GM23338 (cell line): ENCODE data around the gene SDC3. TPM values are rescaled to one million over a fixed set of nuclear protein-coding genes. Genes with fewer than 3 reads are reported as not detected.
A peak's percentile ranks its signal among the peaks of the same experiment; 100 is the strongest.

Source experiments
- ATAC-seq: fragments of 200-7000 bp; cut with Tn5 transposase; 3 replicates; pipeline ENCODE4 v1.9.1; 2020
- DNase-seq: peaks from one replicate; pipeline ENCODE4 v3.0.0-alpha.2; 2015; ENCODE audit warnings: low spot score
- H2AFZ ChIP-seq: fragments of 200-600 bp; sonication (generic); 2 replicates; pipeline ENCODE4 v1.8.0; 2016; ENCODE audit warnings: antibody characterized with exemption, mild to moderate bottlenecking, moderate library complexity
- H3F3A ChIP-seq: fragments of 200-600 bp; sonication (generic); replicated peaks from 2 replicates; pipeline ENCODE4 v1.8.0; 2017; ENCODE audit warnings: antibody characterized with exemption, mixed run types, low read depth
- H3K27ac ChIP-seq: fragments of 200-600 bp; sonication (generic); 2 replicates; pipeline ENCODE4 v1.6.1; 2016; ENCODE audit warnings: low read depth
- H3K27me3 ChIP-seq: fragments of 200-600 bp; sonication (generic); 2 replicates; pipeline ENCODE4 v1.8.0; 2016; ENCODE audit warnings: mild to moderate bottlenecking, mixed run types, moderate library complexity; ENCODE audit not compliant: insufficient read depth
- H3K36me3 ChIP-seq: fragments of 200-600 bp; sonication (generic); 2 replicates; pipeline ENCODE4 v1.8.0; 2016; ENCODE audit warnings: mild to moderate bottlenecking; ENCODE audit not compliant: insufficient read depth
- H3K4me1 ChIP-seq: fragments of 200-600 bp; sonication (generic); 2 replicates; pipeline ENCODE4 v1.8.0; 2016; ENCODE audit warnings: mild to moderate bottlenecking, moderate library complexity; ENCODE audit not compliant: insufficient read depth
- H3K4me2 ChIP-seq: fragments of 200-600 bp; sonication (generic); 2 replicates; pipeline ENCODE4 v1.7.1; 2017; ENCODE audit warnings: mixed run types
- H3K4me3 ChIP-seq: fragments of 200-600 bp; sonication (generic); 2 replicates; pipeline ENCODE4 v1.6.1; 2016; ENCODE audit warnings: mixed run types
- H3K79me2 ChIP-seq: fragments of 200-600 bp; sonication (generic); replicated peaks from 2 replicates; pipeline ENCODE4 v1.8.0; 2017; ENCODE audit warnings: mild to moderate bottlenecking; ENCODE audit not compliant: insufficient read depth
- H3K9me2 ChIP-seq: fragments of 200-600 bp; sonication (generic); 2 replicates; pipeline ENCODE4 v1.8.0; 2017; ENCODE audit not compliant: insufficient read depth
- H4K20me1 ChIP-seq: fragments of 200-600 bp; sonication (generic); replicated peaks from 2 replicates; pipeline ENCODE4 v1.8.0; 2017; ENCODE audit warnings: mild to moderate bottlenecking; ENCODE audit not compliant: insufficient read depth
- H3K27ac Mint-ChIP-seq: 2 replicates; pipeline ENCODE4 v1.8.0; 2020; ENCODE audit warnings: inconsistent platforms, mild to moderate bottlenecking, moderate library complexity, mixed read lengths
- H3K27me3 Mint-ChIP-seq: 3 replicates; pipeline ENCODE4 v1.8.0; 2022; ENCODE audit warnings: low read depth, mild to moderate bottlenecking, moderate library complexity, mixed read lengths, inconsistent platforms; ENCODE audit not compliant: insufficient read depth, poor library complexity
- H3K36me3 Mint-ChIP-seq: 3 replicates; pipeline ENCODE4 v1.8.0; 2021; ENCODE audit warnings: low read depth, mild to moderate bottlenecking, inconsistent platforms, moderate library complexity, mixed read lengths
- H3K4me1 Mint-ChIP-seq: 3 replicates; pipeline ENCODE4 v1.8.0; 2020; ENCODE audit warnings: mild to moderate bottlenecking, inconsistent platforms, mixed read lengths
- H3K4me3 Mint-ChIP-seq: 3 replicates; pipeline ENCODE4 v1.8.0; 2021; ENCODE audit warnings: moderate library complexity, mild to moderate bottlenecking, inconsistent platforms, mixed read lengths
- H3K9me3 Mint-ChIP-seq: 3 replicates; pipeline ENCODE4 v1.8.0; 2020; ENCODE audit warnings: moderate library complexity, mild to moderate bottlenecking, inconsistent platforms, mixed read lengths
- CREB1 ChIP-seq: fragments of 250-450 bp; sonication (Bioruptor Pico); IDR thresholded peaks from 2 replicates; pipeline ENCODE4 v1.5.0; 2020; ENCODE audit warnings: low read depth, mild to moderate bottlenecking, moderate library complexity
- EZH2phosphoT487 ChIP-seq: fragments of 200-600 bp; sonication (generic); IDR thresholded peaks from one replicate; pipeline ENCODE4 v1.8.1; 2018; ENCODE audit warnings: antibody characterized with exemption; ENCODE audit not compliant: unreplicated experiment
- JUNB ChIP-seq: IDR thresholded peaks from one replicate; pipeline ENCODE4 v1.6.1; 2016; ENCODE audit warnings: antibody characterized with exemption; ENCODE audit not compliant: unreplicated experiment
- NANOG ChIP-seq: IDR thresholded peaks from 2 replicates; pipeline ENCODE4 v1.6.1; 2016; ENCODE audit warnings: antibody characterized with exemption, borderline replicate concordance
- polyA plus RNA-seq: library from polyadenylated mRNA; unstranded; fragments of >200 nt; fragmentation: Nextera tagmentation; extraction: Ambion mirVana; gene quantifications from 2 replicates; pipeline ENCODE4 v1.2.1, GENCODE V29; 2016
- total RNA-seq: library from RNA; depleted of rRNA; stranded (reverse); fragments of >200 nt; shearing (Covaris generic); gene quantifications from 2 replicates; pipeline ENCODE4 v1.2.3, GENCODE V29; 2014
- TF ChIP-seq, protein P1 (sequence below): fragments of 250-450 bp; sonication (Bioruptor Pico); IDR thresholded peaks from 2 replicates; pipeline ENCODE4 v1.5.0; 2020; ENCODE audit warnings: mild to moderate bottlenecking, moderate library complexity

Gene SDC3
- total and polyA plus RNA-seq, 2 experiments from 2014 or later = 5.2 to 29.7 TPM

DNA sequence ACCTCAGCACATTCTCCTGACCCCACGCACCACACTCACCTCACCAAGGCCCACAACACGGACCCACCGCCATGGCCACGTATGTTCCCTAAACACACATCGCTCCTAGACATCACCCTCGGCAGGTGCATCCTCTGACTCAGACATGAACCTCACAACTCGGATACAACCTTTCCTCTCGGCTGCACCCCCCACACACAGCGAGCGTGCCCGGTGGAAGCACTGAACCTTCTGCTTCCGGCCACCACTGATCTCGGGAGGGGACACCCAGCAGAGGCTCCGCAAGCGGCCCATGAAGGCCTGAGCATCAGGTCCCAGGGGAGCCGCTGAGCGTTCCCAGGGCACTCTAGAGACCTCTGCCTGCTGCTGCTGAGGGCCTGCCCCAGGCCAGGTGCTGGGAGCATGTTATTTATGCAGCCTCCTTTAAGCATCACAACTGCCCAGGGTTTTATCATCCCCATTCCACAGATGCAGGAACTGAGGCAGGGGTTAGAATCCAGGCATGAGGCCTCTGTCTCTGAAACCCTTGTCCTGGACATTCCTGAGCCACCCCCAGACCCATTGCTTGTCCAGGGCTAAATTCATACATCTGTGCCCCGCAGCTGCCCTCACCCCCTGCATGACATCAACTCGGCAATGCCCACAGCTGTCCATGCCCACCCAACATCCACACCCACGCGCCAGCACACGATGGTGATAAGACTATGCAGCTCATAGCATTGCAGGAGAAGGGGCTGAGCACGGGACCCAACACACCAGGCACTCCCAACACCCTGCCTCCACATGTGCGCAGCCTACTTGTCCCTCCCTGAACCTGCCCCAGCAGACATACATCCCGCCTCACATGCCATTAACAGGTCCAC, 27.0 kb downstream of the SDC3 start:
- Histone ChIP-seq H3K4me3 (no peak overlapping the region), H3K27me3 (no peaks in the 10 kb centered on the region), H3K4me1 (peaks cover 19% of the 10 kb centered on the region; the same call in 1 of the 2 replicates), H4K20me1 (no peaks in the 10 kb centered on the region; the same call in 1 of the 2 replicates), H3F3A (no peaks in the 10 kb centered on the region), H3K27ac (no peak overlapping the region), H3K79me2 (no peaks in the 10 kb centered on the region; the same call in 1 of the 2 replicates), H3K9me2 (no peaks in the 10 kb centered on the region), H2AFZ (no peak overlapping the region), H3K36me3 (no peaks in the 10 kb centered on the region), H3K4me2 (no peak overlapping the region)
- peaks cover 18% of the 10 kb centered on the region for H3K27me3 Mint-ChIP-seq
- 0 out of 2 replicates have a peak overlapping the region, but pooled peaks have one; percentile 8 for H3K27ac Mint-ChIP-seq
- TF ChIP-seq JUNB = no peak
- TF ChIP-seq EZH2phosphoT487 = no peak
- no peak for TF ChIP-seq NANOG
- no peak for ATAC-seq
- DNase-seq = no peak
- H3K4me1 Mint-ChIP-seq = peaks cover 57% of the 10 kb centered on the region
- H3K4me3 Mint-ChIP-seq = no peak overlapping the region
- no peaks in the 10 kb centered on the region for H3K9me3 Mint-ChIP-seq
- no peaks in the 10 kb centered on the region for H3K36me3 Mint-ChIP-seq

DNA sequence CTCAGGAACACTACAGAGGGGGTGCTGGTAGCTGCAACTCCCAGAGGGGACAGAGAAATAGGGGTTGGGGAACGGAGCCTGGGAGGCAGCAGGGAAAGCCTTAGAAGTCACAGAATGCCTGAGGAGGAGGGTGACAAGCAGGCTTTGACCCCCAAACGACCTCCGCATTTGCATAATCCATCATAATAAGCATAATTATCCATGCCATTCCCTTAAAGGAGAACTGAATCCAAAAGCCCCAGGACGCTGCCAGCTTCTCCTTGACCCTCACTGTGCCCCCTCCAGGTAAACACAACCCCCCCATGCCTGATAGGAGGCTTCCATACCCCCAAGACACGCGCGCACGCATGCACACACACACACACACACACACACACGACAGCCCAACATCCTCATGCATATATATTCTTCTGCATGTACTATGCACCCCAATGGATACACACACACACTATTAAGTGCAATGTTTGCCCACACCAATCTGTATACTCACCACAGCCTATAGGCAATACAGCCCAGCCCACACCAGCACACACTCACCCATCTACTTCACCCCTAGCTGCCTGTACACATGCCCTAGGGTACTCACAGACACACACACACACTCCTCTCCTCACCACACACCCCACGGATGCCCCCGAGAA, 27.8 kb downstream of the SDC3 start:
- H3F3A ChIP-seq = no peaks in the 10 kb centered on the region
- Mint-ChIP-seq H3K27ac (0 out of 2 replicates have a peak overlapping the region, but pooled peaks have one; percentile 2), H3K36me3 (0 out of 3 replicates have a peak, but pooled peaks cover 2% of the 10 kb centered on the region), H3K9me3 (no peaks in the 10 kb centered on the region), H3K4me1 (peaks cover 52% of the 10 kb centered on the region), H3K4me3 (no peak overlapping the region), H3K27me3 (peaks cover 19% of the 10 kb centered on the region)
- no peaks in the 10 kb centered on the region; the same call in 1 of the 2 replicates for H4K20me1 ChIP-seq
- no peak overlapping the region for H2AFZ ChIP-seq
- H3K4me1 ChIP-seq = peaks cover 19% of the 10 kb centered on the region; the same call in 1 of the 2 replicates
- no peaks in the 10 kb centered on the region for H3K27me3 ChIP-seq
- ATAC-seq (no peak; the same call in 2 of the 3 replicates), DNase-seq (no peak)
- H3K4me3 ChIP-seq = no peak overlapping the region
- H3K4me2 ChIP-seq = 0 out of 2 replicates have a peak overlapping the region, but pooled peaks have one; percentile 14
- H3K27ac ChIP-seq = no peak overlapping the region
- H3K36me3 ChIP-seq = no peaks in the 10 kb centered on the region
- no peaks in the 10 kb centered on the region for H3K9me2 ChIP-seq
- no peak for TF ChIP-seq NANOG
- TF ChIP-seq CREB1 = no peak
- TF ChIP-seq, protein P1, sequence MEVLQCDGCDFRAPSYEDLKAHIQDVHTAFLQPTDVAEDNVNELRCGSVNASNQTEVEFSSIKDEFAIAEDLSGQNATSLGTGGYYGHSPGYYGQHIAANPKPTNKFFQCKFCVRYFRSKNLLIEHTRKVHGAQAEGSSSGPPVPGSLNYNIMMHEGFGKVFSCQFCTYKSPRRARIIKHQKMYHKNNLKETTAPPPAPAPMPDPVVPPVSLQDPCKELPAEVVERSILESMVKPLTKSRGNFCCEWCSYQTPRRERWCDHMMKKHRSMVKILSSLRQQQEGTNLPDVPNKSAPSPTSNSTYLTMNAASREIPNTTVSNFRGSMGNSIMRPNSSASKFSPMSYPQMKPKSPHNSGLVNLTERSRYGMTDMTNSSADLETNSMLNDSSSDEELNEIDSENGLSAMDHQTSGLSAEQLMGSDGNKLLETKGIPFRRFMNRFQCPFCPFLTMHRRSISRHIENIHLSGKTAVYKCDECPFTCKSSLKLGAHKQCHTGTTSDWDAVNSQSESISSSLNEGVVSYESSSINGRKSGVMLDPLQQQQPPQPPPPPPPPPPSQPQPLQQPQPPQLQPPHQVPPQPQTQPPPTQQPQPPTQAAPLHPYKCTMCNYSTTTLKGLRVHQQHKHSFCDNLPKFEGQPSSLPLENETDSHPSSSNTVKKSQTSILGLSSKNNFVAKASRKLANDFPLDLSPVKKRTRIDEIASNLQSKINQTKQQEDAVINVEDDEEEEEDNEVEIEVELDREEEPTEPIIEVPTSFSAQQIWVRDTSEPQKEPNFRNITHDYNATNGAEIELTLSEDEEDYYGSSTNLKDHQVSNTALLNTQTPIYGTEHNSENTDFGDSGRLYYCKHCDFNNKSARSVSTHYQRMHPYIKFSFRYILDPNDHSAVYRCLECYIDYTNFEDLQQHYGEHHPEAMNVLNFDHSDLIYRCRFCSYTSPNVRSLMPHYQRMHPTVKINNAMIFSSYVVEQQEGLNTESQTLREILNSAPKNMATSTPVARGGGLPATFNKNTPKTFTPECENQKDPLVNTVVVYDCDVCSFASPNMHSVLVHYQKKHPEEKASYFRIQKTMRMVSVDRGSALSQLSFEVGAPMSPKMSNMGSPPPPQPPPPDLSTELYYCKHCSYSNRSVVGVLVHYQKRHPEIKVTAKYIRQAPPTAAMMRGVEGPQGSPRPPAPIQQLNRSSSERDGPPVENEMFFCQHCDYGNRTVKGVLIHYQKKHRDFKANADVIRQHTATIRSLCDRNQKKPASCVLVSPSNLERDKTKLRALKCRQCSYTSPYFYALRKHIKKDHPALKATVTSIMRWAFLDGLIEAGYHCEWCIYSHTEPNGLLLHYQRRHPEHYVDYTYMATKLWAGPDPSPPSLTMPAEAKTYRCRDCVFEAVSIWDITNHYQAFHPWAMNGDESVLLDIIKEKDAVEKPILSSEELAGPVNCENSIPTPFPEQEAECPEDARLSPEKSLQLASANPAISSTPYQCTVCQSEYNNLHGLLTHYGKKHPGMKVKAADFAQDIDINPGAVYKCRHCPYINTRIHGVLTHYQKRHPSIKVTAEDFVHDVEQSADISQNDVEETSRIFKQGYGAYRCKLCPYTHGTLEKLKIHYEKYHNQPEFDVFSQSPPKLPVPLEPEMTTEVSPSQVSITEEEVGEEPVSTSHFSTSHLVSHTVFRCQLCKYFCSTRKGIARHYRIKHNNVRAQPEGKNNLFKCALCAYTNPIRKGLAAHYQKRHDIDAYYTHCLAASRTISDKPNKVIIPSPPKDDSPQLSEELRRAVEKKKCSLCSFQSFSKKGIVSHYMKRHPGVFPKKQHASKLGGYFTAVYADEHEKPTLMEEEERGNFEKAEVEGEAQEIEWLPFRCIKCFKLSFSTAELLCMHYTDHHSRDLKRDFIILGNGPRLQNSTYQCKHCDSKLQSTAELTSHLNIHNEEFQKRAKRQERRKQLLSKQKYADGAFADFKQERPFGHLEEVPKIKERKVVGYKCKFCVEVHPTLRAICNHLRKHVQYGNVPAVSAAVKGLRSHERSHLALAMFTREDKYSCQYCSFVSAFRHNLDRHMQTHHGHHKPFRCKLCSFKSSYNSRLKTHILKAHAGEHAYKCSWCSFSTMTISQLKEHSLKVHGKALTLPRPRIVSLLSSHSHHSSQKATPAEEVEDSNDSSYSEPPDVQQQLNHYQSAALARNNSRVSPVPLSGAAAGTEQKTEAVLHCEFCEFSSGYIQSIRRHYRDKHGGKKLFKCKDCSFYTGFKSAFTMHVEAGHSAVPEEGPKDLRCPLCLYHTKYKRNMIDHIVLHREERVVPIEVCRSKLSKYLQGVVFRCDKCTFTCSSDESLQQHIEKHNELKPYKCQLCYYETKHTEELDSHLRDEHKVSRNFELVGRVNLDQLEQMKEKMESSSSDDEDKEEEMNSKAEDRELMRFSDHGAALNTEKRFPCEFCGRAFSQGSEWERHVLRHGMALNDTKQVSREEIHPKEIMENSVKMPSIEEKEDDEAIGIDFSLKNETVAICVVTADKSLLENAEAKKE (CRISPR knock-in tag) = no peak
- H3K79me2 ChIP-seq = no peaks in the 10 kb centered on the region; the same call in 1 of the 2 replicates
